Head of caudate nucleus (tissue), 42 donors: ENCODE results near the gene VSIG1.

Experiments
- DNase-seq, 42 donors: peaks; one replicate each; pipeline versions ENCODE4 v3.0.0 to v3.0.0-alpha.2; 2020 to 2021; ENCODE audit warnings: mixed read lengths in 7 of 42
- intact Hi-C: fragments of 100-400 bp; cut with DNase I; formaldehyde crosslinking; loops from one replicate; pipeline ENCODE4 v1.15.0; 2022

VSIG1 gene

DNA sequence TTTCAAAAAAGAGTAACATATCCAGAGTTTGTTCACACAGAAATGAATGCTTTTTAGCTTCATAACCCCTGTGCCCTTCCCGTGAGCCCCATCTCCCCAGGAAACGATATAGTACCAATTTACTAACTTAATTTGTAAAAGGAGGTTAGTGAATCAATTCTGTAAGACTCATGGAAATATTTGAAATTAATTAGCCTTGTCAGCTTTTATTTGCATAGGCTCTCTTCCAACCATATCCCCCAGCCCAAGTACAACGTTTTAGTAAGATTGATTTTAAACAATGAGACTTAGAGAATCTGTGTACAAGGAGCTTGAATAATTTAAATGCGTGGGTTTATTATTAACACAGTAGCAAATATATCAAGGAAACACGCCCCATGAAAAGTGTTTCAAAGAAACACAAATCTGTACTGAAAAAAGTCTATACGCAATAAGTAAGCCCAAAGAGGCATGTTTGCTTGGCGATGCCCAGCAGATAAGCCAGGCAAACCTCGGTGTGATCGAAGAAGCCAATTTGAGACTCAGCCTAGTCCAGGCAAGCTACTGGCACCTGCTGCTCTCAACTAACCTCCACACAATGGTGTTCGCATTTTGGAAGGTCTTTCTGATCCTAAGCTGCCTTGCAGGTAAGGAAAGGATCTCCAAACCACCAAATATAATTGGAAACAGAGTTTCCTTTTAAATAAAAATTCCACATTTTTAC lies at the start of gene VSIG1:
TSS of gene VSIG1 (plus strand) at position 512 of the 703 bp plus-strand sequence. CDS start at position 578, 66 bp downstream.
- intact Hi-C loops, result no loop called here
- DNase-seq, result no peak

DNA sequence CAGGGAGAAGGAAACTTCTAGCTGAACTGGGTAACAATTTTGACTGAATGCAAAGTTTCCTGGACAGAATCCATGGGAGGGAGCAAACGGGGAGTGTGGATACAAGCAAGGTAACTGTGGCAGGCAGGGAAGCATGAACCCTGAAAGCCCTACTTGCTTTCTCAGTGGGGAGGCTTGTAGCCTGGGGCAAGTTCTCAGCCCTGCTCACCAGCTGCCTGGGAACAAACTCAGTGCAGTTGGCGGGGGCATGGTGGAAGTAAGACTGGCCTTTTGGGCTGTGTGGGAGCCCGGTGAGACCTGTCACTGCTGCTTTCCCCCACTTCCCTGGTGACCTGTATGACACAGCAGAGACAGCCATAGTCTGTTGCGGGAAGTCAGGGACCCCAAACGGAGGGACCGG lies 48.7 kb upstream of the VSIG1 start:
- intact Hi-C loops, result no loop called here
- DNase-seq, result no peak

DNA sequence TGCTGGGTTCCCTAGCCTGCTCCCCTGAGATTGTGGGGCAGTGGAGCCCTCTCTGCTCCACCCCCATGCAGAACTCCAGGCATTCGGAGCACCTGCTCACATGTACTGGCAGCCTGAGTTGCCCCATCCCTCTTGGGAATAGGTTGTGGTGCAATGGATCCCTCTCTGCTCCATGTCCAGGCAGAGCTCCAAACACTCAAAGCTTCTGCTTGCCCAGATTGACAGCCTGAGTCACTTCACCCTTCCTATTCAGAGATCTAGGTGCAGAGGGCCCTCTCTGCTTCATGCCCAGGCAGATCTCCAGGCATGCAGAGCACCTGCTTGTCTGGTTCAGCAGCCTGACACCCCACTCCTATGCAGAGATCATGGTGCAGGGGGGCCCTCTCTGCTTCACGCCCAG lies 44.1 kb upstream of the VSIG1 start:
- DNase-seq, result no peak
- intact Hi-C loops, result no loop called here

DNA sequence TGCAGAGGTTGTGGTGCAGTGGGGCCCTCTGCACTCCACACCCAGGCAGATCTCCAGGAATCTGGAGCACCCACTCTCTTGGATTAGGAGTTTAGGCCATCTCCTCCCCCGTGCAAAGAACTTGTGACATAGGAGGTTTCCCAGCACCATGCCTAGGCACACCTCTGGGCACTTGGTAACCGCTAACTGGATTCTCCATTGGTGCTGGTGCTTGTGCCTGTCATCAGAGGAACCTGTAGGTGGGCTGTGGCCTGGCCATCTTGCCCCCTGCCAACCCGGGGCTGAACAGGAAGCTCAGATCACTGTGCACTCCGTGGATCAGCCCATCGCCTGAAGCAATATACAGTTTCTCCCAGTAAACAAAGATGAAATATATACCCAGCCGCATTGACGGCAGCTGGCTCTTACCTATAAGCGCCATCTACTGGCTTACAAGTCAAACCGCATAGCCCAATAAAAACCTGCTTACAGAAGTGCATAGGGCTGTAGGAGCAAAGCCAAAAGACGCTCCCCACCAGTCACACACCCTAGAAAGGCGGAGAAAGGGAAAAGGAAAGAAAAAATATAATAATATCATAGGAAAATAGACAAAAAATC lies 43.5 kb upstream of the VSIG1 start:
- no peak for DNase-seq
- intact Hi-C loops, result no loop called here

DNA sequence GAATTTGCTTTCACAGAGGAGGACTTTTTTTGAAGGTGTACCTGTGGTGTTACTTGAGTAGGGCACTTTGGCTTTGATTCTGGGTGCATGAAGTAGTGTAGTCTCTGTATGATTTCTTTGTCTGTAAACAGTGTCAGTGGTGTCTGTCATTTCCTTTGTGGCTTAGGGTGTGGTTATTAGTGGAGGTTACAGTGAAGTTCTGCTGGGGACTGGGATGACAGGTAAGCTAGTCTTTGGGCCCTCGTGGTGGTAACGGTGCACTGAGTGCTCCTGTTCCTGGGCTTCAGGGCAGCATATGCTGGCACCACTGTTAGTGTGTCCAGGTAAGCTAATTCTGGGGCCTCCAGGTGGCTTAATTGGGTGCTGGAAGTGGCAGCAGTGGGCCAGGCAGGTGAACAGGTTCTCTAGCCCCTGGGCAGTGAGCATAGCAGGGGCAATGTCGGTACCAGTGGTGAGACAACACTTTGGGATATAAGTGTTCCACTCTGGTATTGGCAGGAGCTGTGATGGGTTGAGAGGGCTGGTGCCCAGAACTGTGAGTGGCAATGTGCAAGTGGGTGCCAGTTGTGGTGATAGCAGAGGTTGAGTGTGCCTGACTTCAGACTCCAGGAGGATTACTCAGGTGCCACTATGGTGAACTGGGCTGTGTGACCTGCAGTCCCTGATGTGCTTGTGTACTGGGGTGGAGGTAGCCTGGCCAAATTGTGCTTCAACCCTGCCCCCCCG lies 26.0 kb upstream of the VSIG1 start:
- no peak for DNase-seq
- intact Hi-C loops, result no loop called here

DNA sequence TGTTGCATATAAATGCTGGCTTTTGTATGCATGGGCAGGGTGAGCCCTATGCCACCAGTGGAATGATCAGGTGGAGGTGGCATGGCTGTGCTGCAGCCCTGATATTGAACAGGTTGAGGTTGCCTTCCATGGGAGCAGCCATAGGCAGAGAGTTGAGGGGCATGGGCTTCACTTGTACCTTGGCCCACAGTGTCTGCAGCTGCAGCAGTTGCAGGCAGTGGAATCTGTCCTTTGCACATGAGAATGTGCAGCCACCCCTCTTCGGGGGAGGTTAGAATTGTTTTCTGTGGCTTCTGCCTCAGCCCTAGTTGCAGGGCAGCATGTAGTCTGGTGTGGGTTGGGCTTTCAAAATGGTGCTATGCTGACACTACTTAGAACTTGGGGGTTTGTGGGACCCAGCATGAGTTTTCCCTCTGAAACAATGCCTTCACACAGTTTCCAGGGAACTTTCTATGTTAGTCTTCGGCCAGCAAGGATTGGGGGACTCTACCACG lies 25.4 kb upstream of the VSIG1 start:
- intact Hi-C loops, result no loop called here
- DNase-seq, result no peak

DNA sequence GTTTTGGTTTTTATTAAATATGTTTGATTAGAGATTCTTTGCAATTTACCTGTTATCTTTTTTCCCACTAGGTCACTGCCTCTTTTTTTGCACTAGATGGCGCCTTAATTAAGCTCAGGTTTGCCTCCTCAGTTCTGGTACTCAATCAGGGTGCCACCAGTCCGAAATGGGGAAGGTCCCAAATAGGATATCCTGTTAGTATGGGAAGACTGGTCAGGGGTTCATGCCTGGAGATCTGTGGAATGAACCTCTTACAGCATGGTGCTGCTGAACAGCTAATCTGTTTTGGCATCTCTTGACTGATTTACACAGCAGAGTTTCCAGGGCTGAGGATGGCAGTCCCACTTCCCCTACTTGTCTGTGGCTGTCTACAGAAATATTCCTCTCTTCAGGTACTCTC lies 24.2 kb upstream of the VSIG1 start:
- no peak for DNase-seq
- intact Hi-C loops, result no loop called here

DNA sequence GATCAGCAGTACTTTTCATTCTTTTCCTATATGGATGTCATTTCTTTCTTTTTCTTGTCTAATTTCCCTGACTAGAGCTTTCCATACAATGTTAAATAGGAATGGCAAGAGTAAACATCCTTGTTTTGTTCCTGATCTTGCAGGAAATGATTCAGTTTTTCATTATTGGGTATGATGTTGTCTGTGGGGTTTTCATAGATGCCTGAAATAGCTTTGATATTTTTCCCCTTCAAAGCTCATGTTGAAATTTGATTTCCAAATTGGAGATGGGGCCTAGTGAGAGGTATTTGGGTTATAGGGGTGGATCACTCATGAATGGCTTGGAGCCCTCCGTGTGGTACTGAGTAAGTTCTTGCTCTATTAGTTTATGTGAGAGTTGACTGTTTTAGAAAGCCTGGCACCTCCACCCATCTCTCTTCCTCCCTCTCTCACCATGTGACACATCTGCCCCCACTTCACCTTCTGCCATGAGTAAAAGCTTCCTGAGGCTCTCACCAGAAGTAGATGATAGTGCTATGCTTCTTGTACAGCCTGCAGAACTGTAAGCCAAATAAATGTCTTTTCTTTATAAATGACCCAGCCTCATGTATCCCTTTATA lies 22.3 kb upstream of the VSIG1 start:
- DNase-seq, result no peak
- intact Hi-C loops, result no loop called here

DNA sequence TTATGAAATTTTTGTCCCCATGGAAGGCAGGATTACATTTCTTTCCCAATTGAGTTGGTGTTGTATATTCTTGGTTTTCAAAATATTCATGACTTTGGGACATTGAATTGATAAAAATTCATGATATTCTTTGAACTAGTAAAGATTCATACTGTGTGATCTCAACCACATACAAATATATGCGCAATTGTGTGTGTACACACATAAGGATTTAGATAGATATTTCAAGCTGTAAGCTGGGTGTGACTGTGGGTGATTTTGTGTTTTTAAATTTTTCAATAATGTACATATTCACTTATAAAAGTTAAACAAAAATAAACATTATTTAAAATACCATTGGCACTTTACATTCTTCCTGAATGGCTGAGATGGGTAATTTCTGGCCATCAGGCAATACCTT lies 19.5 kb upstream of the VSIG1 start:
- DNase-seq, result no peak
- intact Hi-C loops, result no loop called here

DNA sequence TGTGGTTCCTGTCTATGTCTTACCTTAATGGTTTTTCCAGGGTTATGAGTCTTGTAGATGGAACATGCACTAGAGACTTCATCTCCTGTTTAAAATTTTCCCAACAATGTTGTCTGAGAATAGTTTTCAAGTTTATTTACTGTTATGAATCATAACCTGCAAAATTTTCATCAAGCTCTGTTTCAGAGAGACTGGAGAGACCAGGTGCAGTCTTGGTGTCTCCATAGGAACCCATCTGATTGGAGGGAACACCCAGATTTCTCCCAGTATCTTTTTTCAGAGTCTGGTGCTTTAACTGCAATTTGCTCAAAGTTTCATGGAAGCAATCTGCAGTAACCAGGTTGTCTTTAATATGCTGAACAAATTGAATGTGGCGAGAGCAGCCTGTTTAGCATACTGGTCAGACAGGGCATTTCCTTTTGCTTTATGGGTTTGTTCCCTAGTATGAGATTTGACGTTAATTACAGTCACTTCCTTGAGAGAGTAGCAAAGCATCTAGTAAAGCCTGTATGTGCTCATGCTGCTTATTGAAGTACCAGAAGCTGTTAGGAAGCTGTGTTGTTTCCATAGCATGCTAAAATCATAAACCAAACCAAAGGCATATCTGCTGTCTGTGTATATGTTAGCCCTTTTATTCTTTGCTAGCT lies 18.8 kb upstream of the VSIG1 start:
- DNase-seq, result no peak
- intact Hi-C loops, result no loop called here

DNA sequence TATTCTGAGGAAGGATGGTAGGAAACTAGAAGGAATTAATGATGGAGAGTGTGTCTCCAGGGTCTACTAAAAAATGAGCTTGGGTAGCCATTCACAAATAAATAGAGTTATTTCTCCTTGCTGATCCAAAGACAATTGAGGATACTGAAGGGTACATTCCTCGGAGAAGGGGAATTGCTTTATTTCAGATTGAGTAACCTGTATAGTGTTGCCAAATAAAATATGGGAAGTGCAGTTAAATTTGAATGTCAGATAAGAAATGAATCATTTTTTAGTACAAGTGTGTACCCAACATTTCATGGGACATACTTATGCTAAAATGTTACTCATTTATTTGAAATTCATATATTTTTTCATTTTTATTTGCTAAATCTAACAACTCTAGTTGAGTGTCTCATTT lies 16.0 kb upstream of the VSIG1 start:
- no peak for DNase-seq
- intact Hi-C loops, result no loop called here

DNA sequence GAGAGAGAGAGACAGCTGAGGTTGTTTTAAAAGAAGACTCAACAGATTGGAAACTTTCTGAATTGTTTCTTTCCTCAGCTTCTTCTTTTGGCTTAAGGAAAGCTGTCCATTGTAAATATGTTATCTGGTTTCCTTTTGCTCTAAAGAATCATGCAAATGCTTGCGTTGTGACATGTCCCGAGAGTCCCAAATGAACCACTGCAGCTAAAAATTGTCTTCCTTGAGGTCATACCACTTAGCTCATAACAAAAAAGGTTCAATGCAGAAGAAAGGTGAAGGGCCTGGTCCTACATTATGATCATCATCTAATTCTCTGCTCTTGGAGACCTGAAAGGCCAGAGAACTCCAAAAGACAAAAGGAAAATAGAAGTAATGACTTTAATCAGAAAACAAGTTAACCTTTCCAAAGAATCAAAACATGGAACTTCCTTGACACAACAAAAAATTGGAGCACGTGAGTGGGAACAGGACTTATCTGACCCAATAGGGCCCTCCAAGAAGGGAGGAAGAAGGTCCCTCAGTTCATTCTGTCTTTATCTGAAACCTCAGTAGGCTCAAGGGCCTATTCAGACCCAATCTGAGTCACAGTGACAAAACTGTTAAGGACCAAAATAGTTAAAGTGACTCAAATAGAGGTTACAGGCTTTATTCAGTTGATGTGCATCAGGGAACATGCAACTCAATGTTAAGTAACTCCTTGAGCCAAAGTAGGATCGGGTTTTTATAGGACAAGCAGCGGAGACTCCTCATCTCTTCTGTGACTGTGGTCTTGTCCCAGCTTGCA lies 14.7 kb upstream of the VSIG1 start:
- intact Hi-C loops, result no loop called here
- no peak for DNase-seq

DNA sequence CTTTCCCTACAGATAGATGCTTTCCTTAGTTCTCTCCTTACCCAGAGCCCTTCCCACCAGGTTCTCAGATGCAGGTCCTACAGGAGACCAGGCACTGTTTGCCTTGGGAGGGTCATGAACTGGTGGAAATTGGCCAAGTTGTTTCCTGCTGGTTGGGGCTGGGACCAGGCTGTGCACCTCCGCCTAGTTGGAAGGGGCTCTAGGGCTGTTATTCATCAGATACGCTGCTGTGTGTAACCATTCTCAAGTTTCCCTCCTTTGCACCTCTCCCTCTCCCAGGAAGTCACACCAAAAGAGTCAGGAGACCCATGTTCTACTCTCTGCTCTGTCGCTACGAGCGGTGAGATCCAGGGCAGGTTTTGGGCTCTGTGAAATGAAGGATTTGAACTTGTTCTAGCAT lies 11.9 kb upstream of the VSIG1 start:
- no peak for DNase-seq
- intact Hi-C loops, result no loop called here

DNA sequence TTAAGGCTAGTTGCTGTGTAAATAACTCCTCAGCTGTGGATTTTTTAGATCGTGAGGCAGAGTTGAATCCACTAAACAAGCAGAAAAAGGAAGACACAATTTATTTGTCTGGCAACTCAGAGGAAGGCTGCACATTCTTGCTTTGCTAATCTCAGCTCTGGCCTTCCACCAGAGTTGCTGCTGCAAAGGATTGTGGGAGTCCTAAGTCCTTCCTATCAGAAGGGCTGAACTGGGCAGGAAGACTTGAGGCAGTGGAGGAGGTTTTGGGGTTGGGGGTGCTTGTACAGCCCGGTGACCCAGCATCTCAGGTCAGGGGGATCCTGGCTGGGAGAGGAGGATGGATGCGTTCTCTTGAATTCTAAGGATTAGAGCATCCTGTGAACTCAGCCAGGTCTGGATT lies 11.0 kb upstream of the VSIG1 start:
- intact Hi-C loops, result no loop called here
- DNase-seq, result no peak

DNA sequence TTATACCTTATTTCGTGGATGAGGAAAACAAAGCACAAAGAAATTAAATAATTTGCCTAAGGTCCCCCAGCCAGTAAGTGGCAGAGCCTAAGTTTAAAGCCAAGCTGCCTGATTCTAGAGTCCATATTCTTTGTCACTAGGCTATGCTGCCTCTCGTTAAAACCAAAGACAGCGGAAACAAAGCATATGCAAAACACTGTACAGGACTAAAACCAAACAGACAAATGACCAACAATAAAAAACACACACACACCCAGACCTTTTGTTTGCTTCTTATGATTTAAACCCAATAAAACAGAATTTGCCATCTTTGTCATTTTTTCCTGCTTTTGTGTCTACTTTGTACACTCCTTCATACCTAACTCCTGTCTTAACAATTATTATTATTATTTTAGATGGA lies 10.1 kb upstream of the VSIG1 start:
- intact Hi-C loops, result no loop called here

DNA sequence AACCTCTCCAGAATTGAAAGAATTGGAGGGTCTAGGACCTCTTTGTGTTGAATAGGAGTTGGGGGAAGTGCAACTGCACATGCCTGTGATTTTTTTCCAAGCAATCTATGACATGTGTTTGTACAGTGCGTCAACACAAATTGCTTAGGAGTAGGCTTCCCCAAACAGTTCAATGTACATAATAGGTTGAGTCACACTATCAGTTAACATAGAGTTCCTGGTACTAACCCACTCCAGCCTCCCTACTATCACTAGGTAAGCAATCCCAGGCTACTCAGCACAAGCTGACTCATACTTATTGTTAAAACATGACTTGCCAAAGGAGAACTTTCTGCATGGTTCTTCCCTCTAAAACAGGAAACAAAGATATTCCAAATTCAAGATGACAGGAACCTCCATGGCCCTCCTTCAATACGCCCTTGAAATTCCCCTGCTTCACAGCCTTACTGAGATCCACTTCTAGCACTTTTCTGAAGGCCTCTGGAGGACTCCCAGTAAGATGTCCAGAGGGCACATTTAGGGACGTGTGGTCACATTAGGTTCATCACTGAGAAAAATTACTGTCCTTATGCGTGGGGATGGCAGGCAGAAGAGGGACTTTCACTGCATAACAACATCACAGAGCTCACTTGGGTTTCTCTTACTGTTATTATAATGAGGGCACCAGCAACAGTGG lies 8.4 kb upstream of the VSIG1 start:
- intact Hi-C loops, result no loop called here
- DNase-seq, result no peak

More for the DNA sequence above, 10.1 kb upstream of the VSIG1 start:
- no peak for DNase-seq

DNA sequence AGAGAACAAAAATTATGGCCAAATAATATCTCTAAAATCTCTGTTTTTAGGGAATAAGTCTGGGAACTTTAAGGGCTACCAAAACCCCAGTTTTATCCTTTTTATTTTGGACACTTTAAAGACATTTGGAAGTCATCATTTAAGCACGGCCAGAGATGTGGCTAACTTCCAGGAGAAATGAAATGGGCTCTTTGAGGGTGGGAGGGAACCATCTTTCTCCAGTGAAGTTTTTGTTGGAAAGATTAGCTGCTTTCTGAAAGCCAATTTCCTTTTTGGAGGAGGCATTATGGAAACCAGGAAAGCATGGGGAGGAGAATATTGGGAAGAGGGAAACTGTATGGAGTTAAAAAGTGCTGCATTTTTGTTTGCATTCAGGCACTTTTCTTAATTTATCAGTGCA lies 4.8 kb downstream of the VSIG1 start:
- DNase-seq, result no peak

DNA sequence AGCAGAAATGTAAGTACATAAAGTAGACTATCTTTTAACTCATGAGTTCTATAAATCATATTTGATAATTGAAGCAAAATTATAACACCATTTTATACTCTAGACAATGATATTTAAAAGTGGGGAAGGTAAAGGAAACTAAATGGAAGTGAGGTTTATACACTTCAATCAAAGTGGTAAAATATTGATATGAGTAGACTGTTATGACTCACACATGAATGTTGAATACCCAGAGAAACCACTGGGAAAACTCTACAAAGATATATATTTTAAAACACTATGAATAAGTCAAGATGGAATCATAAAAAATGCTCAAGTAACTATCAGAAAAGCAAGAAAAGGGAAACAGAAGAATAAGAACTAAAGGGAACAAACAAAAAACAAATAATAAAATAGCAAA lies 8.4 kb downstream of the VSIG1 start:
- intact Hi-C loops, result no loop called here
- no peak for DNase-seq

More for the DNA sequence above, 4.8 kb downstream of the VSIG1 start:
- intact Hi-C loops, result no loop called here
